ENCODE measurements around the gene CAPN5. TPM values are rescaled to one million over a fixed set of nuclear protein-coding genes. Genes with fewer than 3 reads are reported as not detected.

CAPN5 gene
- total RNA-seq, 4 donors from 2014 or later, result 15.9 to 24.5 (median 19.8) TPM

DNA sequence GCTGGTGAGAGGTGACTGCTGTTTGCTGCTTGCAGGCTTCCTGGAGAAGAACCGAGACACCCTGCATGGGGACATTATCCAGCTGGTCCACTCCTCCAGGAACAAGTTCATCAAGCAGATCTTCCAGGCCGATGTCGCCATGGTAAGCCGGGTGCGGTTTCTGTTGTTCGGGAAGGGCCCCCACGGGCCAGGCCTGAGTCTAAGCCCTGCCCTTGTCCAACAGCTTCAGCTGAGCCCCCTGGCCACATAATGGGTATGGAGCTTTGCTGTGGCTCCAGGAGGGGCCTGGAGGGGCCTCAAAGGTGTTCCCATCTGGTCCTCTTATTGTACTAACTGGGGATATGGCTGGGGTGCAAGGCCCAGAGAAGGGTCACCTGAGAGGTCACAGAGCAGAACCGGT, 99.2 kb downstream of the CAPN5 start:
- Histone ChIP-seq H3K36me3 (no peaks in the 10 kb centered on the region), H3K9me3 (no peaks in the 10 kb centered on the region), H3K4me3 (no peak overlapping the region), H3K27me3 (no peaks in the 10 kb centered on the region), H3K27ac (no peak overlapping the region), H3K4me1 (no peaks in the 10 kb centered on the region)
- 90 to 91% methylated on average over 7 to 8 of the region's 8 CpGs for WGBS, 2 donors
- TF ChIP-seq, protein P1, sequence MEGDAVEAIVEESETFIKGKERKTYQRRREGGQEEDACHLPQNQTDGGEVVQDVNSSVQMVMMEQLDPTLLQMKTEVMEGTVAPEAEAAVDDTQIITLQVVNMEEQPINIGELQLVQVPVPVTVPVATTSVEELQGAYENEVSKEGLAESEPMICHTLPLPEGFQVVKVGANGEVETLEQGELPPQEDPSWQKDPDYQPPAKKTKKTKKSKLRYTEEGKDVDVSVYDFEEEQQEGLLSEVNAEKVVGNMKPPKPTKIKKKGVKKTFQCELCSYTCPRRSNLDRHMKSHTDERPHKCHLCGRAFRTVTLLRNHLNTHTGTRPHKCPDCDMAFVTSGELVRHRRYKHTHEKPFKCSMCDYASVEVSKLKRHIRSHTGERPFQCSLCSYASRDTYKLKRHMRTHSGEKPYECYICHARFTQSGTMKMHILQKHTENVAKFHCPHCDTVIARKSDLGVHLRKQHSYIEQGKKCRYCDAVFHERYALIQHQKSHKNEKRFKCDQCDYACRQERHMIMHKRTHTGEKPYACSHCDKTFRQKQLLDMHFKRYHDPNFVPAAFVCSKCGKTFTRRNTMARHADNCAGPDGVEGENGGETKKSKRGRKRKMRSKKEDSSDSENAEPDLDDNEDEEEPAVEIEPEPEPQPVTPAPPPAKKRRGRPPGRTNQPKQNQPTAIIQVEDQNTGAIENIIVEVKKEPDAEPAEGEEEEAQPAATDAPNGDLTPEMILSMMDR (IDR thresholded peaks at IDR 0.05), result no peak
- TF ChIP-seq EP300 (IDR thresholded peaks at IDR 0.05), result no peak
- TF ChIP-seq POLR2A (IDR thresholded peaks at IDR 0.05), result no peak
- DNase-seq (ENCODE audit: low spot score in 2 of 2), result no peak

DNA sequence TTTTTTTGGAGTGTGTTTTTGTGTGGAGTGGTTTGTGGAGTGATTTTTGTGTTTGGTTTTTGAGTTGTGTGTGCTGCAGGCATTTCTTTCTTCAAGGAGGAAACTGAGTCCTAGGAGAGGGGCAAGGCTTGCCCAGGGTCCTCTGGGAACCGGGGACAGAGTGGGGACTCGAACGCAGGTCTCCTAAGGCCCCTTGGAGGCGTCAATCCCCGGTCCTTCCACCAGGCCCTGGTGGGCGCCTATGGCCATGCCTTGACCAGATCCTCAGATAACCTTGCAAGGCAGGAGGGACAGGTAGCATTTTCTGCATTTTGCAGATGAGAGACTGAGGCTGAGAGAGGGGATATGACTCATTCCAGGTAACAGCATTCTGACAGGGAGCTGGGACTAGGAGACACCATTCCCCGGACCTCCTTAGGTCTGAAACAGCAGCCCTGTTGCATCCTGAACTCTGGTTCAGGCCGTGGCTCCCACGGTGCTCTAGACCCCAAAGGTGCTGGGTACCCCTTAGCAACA, 100.4 kb downstream of the CAPN5 start:
- Histone ChIP-seq H3K27ac (no peak overlapping the region), H3K9me3 (no peaks in the 10 kb centered on the region), H3K4me1 (peaks cover 0 to 6% (median 0%) of the 10 kb centered on the region in 4 donors), H3K36me3 (no peaks in the 10 kb centered on the region), H3K27me3 (no peaks in the 10 kb centered on the region), H3K4me3 (no peak overlapping the region)
- WGBS, 2 donors, result 91 to 97% methylated on average over 9 of the region's 9 CpGs
- no peak for DNase-seq (ENCODE audit: low spot score in 2 of 2)
- TF ChIP-seq, protein P1 (IDR thresholded peaks at IDR 0.05), result no peak
- no peak for TF ChIP-seq POLR2A (IDR thresholded peaks at IDR 0.05)
- TF ChIP-seq EP300 (IDR thresholded peaks at IDR 0.05), result no peak

DNA sequence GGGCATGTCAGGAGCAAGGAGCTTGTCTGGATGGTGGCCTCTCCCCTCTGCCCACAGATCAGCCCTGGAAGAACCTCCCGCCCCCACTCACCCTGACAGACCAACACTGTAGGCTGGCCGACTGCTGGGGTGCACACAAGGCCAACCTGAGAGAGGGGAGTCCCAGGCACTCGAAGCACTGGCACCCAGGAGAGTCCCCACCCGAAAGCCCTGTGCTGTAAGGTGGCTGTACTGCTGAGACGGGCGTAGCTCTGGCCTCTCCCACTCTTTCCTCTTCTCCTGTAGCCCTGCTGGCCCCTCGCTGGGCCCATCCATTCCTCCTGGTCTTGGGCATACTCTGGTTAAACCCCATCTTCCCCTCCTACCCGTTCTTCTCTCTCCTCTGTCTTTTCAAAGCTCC, 101.0 kb downstream of the CAPN5 start:
- no peaks in the 10 kb centered on the region for H3K36me3 ChIP-seq
- H3K4me3 ChIP-seq, result no peak overlapping the region
- no peaks in the 10 kb centered on the region for H3K9me3 ChIP-seq
- TF ChIP-seq EP300 (IDR thresholded peaks at IDR 0.05) (no peak), POLR2A (IDR thresholded peaks at IDR 0.05) (no peak)
- TF ChIP-seq, protein P1 (IDR thresholded peaks at IDR 0.05), result no peak
- DNase-seq (ENCODE audit: low spot score in 2 of 2), result no peak
- WGBS, 2 donors, result 73 to 89% methylated on average over 8 of the region's 8 CpGs
- peaks cover 0 to 13% (median 0%) of the 10 kb centered on the region in 4 donors for H3K4me1 ChIP-seq
- H3K27me3 ChIP-seq, result no peaks in the 10 kb centered on the region
- H3K27ac ChIP-seq, result no peak overlapping the region

DNA sequence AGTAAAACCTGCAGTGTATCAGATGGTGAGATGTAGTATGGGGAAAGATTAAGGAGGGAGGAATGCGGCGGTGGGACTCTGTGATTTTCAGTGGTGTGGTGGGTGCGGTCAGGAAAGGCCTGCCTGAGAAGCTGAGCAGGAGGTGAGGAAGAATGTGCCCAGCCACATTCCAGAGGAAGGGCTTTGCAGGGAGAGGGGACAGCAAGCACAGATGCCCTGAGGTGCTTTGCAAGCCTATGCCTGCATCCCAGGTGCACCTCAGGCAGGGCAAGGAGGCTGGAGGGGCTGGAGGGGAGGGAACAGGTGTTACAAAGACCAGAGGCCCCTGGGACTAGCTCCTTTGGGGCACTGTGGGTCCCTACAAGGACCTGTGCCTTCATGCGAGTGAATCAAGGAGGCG, 103.3 kb downstream of the CAPN5 start:
- Histone ChIP-seq H3K9me3 (no peaks in the 10 kb centered on the region), H3K27ac (no peak overlapping the region), H3K36me3 (no peaks in the 10 kb centered on the region), H3K4me3 (no peak overlapping the region), H3K27me3 (no peaks in the 10 kb centered on the region), H3K4me1 (peaks cover 0 to 31% (median 0%) of the 10 kb centered on the region in 4 donors)
- WGBS, 2 donors, result 92 to 96% methylated on average over 5 of the region's 5 CpGs
- TF ChIP-seq, protein P1 (IDR thresholded peaks at IDR 0.05), result no peak
- DNase-seq (ENCODE audit: low spot score in 2 of 2), result no peak

DNA sequence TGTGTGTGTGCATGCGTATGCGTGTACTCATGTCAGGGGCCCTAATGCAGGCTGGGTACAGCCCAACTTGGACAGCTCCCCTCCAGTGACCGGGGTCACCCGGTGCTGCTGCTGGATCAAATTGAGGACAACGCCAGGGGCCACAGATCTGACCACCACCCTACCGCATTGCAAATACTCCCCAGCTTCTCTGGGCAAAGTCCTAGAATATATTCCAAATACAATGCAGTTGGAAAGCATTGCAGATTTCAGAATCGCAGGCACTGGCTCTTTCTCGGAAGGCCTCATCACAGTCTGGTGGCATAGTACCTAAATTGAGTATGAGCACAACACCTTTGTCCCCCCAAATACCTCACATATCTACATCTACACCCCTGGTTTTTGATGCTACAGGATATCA, 104.5 kb downstream of the CAPN5 start:
- no peaks in the 10 kb centered on the region for H3K9me3 ChIP-seq
- no peaks in the 10 kb centered on the region for H3K27me3 ChIP-seq
- WGBS, 2 donors, result 88% methylated on average over 7 to 8 of the region's 8 CpGs
- H3K27ac ChIP-seq, result no peak overlapping the region
- DNase-seq (ENCODE audit: low spot score in 2 of 2), result no peak
- TF ChIP-seq, protein P1 (IDR thresholded peaks at IDR 0.05), result no peak
- TF ChIP-seq EP300 (IDR thresholded peaks at IDR 0.05), result no peak
- no peak for TF ChIP-seq POLR2A (IDR thresholded peaks at IDR 0.05)
- H3K36me3 ChIP-seq, result no peaks in the 10 kb centered on the region
- no peak overlapping the region for H3K4me3 ChIP-seq
- H3K4me1 ChIP-seq, result peaks cover 0 to 31% (median 0%) of the 10 kb centered on the region in 4 donors

All from tibial nerve (tissue), 4 donors.